ENCODE measurements around the gene SCMH1.

The SCMH1 gene

GRCh38 chr1:41037116-41037903 is 204.8 kb downstream of the SCMH1 start:
- Mint-ChIP-seq H3K4me3 (no peak overlapping the region), H3K27me3 (no peaks in the 10 kb centered on the region), H3K4me1 (no peaks in the 10 kb centered on the region), H3K27ac (no peak overlapping the region), H3K9me3 (peaks cover 2% of the 10 kb centered on the region), H3K36me3 (ENCODE audit: low read depth) (peaks cover 26% of the 10 kb centered on the region)
- no peak for ATAC-seq
- DNase-seq = no peak

DNA sequence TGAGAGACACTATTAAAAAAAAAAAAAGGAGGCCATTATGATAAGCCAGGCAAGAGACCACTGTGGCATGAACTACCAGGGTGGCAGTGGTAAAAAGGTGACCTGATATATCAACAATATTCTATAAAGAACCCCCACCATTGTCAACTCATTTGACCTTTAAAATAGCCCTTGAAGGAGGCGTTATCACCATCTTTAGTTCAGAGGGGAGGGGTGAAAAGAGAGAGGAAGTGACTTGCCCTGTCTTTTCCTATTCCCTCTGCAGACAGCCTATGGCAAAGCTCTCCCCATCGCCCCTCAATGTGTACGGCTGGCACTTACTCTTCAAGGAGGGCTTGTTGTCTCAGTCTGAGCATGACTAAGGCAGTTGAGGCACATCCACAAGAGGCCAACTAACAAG is 208.8 kb downstream of the SCMH1 start:
- Mint-ChIP-seq H3K9me3 (peaks cover 4% of the 10 kb centered on the region), H3K36me3 (ENCODE audit: low read depth) (peaks cover 32% of the 10 kb centered on the region), H3K27me3 (no peaks in the 10 kb centered on the region), H3K4me1 (no peaks in the 10 kb centered on the region), H3K4me3 (no peak overlapping the region), H3K27ac (no peak overlapping the region)
- ATAC-seq = no peak
- no peak for DNase-seq

- ATAC-seq (no peak), DNase-seq (no peak)
- Mint-ChIP-seq H3K36me3 (ENCODE audit: low read depth) (peaks cover 37% of the 10 kb centered on the region), H3K4me3 (no peak overlapping the region), H3K27me3 (no peaks in the 10 kb centered on the region), H3K9me3 (peaks cover 4% of the 10 kb centered on the region), H3K4me1 (no peaks in the 10 kb centered on the region), H3K27ac (peak overlapping the region; percentile 29)
These were observed 210.0 kb downstream of the SCMH1 start for GRCh38 chr1:41032147-41032546.

DNA sequence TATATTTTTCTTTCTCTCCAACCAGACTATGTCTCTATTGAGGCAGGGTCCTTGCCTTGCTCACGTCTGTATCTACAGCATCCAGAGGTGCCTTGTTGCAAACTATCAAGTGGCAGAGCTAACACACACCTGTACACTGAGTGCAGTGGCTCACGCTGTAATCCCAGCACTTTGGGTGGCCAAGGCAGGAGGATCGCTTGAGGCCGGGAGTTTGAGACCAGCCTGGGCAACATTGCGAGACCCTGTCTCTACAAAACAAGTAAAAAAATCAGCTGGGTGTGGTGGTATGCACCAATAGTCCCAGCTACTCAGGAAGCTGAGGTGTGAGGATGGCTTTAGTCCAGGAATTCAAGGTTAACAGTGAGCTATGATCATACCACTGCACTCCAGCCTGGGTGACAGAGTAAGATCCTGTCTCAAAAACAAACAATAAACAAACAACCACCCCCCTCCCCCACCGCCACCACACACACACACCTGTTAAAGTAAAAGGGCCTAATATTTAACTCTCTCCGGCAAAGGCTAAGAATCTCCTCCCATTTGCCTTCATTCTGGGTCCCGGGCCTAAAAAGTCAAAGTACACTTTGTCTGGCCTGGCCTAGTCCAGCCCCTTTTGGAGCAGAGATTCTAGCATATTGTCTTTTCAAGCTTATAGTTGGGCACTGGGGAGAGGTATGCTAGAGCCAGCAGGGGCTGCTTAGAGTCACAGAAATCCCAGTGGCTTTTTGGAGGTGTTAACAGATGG is 211.1 kb downstream of the SCMH1 start:
- ATAC-seq = no peak
- peaks cover 2% of the 10 kb centered on the region for H3K4me1 Mint-ChIP-seq
- DNase-seq = no peak

GRCh38 chr1:41028034-41028642 is 214.0 kb downstream of the SCMH1 start:
- Mint-ChIP-seq H3K27ac (no peak overlapping the region), H3K4me3 (no peak overlapping the region), H3K9me3 (peaks cover 4% of the 10 kb centered on the region), H3K36me3 (ENCODE audit: low read depth) (peaks cover 34% of the 10 kb centered on the region), H3K4me1 (peaks cover 12% of the 10 kb centered on the region), H3K27me3 (no peaks in the 10 kb centered on the region)
- ATAC-seq = no peak
- no peak for DNase-seq

More for the DNA sequence above, 211.1 kb downstream of the SCMH1 start:
- no peaks in the 10 kb centered on the region for H3K27me3 Mint-ChIP-seq
- no peak overlapping the region for H3K4me3 Mint-ChIP-seq
- H3K9me3 Mint-ChIP-seq = peaks cover 4% of the 10 kb centered on the region
- peaks cover 42% of the 10 kb centered on the region for H3K36me3 Mint-ChIP-seq (ENCODE audit: low read depth)
- no peak overlapping the region for H3K27ac Mint-ChIP-seq

DNA sequence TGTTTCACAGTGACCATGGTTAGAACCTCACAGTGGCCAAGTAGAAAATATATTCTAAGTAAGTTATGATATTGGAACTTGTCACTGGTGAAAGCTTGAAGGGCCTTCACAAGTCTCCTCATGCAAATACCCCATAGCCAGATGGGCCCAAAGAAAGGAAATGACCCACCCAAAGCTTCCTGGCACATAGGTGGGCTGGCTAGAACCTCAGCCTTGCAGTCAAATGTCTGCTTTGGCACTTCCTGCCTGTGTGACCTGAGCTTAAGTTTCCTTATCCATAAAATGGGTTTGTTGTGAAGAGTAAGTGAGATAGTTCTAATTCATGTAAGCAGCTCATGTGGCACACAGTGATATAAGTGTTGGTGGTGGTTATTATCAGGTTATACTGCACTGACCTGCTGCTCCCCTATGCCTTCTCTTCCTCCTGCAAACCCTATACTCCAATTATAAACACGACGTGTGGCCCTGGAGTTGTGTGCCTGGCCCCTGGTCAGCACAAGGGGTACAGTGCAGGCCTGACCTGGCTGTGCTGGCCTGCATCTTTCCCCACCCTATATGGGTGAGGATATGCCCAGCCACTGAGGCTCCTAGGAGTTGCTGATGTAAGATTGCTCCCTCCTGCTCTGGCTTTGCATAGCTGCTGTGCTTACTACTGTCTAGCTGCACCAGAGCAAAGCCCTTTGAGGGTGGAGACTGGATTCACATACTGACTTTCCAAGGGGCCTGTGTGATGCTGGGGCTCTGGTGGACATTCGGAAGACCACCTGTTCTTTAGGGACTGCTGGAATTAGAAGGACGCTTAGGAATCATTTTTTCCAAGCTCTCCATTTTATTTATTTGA is 215.9 kb downstream of the SCMH1 start:
- H3K9me3 Mint-ChIP-seq = no peaks in the 10 kb centered on the region
- ATAC-seq = no peak
- H3K4me1 Mint-ChIP-seq = peaks cover 12% of the 10 kb centered on the region
- H3K36me3 Mint-ChIP-seq (ENCODE audit: low read depth) = peaks cover 23% of the 10 kb centered on the region
- H3K27me3 Mint-ChIP-seq = no peaks in the 10 kb centered on the region
- H3K4me3 Mint-ChIP-seq = no peak overlapping the region
- H3K27ac Mint-ChIP-seq = no peak overlapping the region
- DNase-seq = no peak

GRCh38 chr1:41024953-41025352 is 217.2 kb downstream of the SCMH1 start:
- Mint-ChIP-seq H3K27ac (peak overlapping the region; percentile 45), H3K9me3 (no peaks in the 10 kb centered on the region), H3K4me3 (no peak overlapping the region), H3K27me3 (no peaks in the 10 kb centered on the region), H3K36me3 (ENCODE audit: low read depth) (peaks cover 15% of the 10 kb centered on the region), H3K4me1 (peaks cover 12% of the 10 kb centered on the region)
- DNase-seq (no peak), ATAC-seq (no peak)

DNA sequence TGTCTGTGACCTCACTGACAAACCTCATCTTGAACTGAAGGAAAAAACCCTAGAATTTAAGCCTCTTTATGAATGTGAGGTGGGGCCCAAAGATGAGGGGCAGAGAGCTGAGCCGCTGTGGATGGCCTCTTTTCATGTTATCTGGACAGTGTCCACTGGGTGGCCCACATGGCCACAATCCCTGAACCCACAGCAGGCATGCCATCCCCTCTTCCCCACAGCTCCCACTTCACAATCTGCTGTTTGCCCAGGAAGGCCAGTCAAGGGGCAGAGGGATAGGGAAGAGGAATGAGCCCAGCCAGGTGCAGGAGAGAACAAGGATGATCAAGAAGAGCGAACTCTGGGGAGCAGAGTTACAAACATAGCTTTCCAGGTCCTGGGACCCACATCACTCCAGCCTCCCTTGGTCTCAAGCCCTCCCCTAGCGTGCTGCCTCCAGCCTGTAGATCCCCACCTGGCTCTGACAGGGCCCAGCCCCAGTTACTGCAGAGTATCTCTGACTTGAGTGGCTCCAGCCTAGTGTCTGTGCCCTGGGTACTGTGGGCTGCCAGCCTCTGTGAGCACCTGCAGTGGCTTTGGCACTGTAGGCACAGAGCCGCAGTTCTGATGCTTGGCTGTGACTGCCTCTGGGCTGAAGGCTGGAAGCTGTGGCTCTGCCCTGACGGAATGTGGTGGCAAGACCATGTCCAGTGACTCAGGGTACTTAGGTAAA is 218.7 kb downstream of the SCMH1 start:
- Mint-ChIP-seq H3K36me3 (ENCODE audit: low read depth) (peaks cover 22% of the 10 kb centered on the region), H3K4me1 (peaks cover 12% of the 10 kb centered on the region), H3K27ac (no peak overlapping the region), H3K4me3 (no peak overlapping the region), H3K27me3 (no peaks in the 10 kb centered on the region), H3K9me3 (no peaks in the 10 kb centered on the region)
- no peak for DNase-seq
- no peak for ATAC-seq

DNA sequence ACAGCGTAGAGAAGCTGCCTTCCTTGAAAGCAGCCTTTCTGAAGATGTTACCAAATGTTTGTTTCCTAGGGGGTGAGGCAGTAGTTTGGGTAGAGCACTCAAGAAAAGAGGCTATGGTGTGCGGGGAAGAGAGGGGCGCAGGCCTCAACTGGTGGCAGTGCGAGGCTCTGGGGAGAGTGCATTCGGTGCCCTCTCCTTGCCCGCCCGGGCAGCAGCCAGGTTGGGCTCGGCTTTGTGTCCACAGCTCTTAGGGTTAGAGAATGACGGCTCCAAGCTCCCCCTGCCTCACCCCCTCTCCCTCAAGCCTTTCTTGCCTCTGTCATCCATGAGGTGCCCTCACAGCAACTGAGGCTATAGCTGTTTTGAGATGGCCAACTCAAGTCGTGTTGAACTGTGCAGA is 219.7 kb downstream of the SCMH1 start:
- Mint-ChIP-seq H3K27me3 (no peaks in the 10 kb centered on the region), H3K27ac (no peak overlapping the region), H3K4me1 (peaks cover 12% of the 10 kb centered on the region), H3K36me3 (ENCODE audit: low read depth) (peaks cover 21% of the 10 kb centered on the region), H3K4me3 (no peak overlapping the region), H3K9me3 (no peaks in the 10 kb centered on the region)
- no peak for ATAC-seq
- DNase-seq = no peak

DNA sequence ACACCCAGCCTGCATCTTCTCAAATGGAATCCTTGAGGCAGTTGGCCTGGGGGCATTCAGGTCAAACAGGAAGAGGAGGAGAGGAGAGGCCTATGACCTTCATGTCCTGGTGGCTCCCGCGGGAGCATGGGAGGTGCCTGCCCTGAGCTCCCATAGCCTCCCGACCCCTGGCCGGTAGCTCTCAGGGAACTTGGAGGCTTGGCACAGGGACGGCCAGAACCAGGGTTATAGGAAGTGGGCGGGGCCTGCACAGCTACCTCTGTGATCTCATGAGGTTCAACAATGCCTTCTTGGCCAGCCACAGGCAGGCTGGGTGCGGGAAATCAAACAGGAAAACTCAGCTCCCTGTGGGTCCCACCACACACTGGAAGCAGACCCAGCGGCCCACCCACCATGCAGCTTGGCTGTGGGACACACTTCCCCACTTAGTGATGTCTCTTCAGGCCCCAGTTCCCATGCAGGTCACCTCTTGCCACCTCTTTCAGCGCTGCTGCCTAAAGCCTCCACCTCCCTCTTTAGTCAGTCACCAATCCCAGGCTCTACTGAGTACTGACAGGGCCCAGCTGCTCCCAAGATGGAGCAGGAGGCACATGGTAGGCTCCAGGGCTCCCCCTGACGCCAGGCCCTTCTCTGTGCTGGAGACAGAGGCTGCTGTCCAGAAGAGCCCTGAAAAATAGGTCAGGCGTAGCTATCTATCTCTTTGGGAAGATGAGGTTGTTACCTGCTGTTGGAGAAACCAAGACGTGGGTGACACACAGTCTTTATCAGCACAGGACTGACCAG is 220.4 kb downstream of the SCMH1 start, which contains the start of gene SLFNL1:
SLFNL1 (minus strand) TSS at position 200 of the 783 bp plus-strand sequence. CDS start 1,065 bp downstream, outside the sequence.
- Mint-ChIP-seq H3K9me3 (no peaks in the 10 kb centered on the region), H3K4me1 (peaks cover 12% of the 10 kb centered on the region), H3K4me3 (no peak within 1 kb of the TSS), H3K27me3 (no peaks in the 10 kb centered on the region), H3K27ac (no peak within 1 kb of the TSS), H3K36me3 (ENCODE audit: low read depth) (peaks cover 19% of the 10 kb centered on the region)
- DNase-seq = no peak
- ATAC-seq = no peak

DNA sequence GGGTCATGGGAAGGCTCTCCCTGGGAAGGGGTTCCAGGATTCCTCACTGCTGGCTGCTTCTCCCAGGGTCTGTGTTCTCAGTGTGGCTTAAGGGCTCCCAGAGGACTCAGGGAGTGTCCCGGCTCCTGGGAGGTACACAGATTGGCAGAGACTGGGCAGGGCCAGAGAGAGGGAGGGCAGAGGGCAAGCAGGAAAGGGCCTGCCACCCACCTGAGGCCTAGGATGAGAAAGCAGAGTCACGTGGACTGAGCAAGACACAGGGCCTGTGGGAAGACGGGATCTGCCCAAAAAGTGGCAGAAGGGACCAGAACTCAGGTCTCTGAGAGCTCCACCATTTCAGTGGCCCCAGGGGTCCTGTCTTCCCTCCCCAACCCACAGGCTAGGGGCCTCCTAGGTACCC is 221.5 kb downstream of the SCMH1 start:
- Mint-ChIP-seq H3K4me1 (peaks cover 11% of the 10 kb centered on the region), H3K4me3 (no peak overlapping the region), H3K27ac (no peak overlapping the region), H3K36me3 (ENCODE audit: low read depth) (peaks cover 18% of the 10 kb centered on the region), H3K9me3 (no peaks in the 10 kb centered on the region), H3K27me3 (no peaks in the 10 kb centered on the region)
- no peak for DNase-seq
- ATAC-seq = peak; percentile 8

DNA sequence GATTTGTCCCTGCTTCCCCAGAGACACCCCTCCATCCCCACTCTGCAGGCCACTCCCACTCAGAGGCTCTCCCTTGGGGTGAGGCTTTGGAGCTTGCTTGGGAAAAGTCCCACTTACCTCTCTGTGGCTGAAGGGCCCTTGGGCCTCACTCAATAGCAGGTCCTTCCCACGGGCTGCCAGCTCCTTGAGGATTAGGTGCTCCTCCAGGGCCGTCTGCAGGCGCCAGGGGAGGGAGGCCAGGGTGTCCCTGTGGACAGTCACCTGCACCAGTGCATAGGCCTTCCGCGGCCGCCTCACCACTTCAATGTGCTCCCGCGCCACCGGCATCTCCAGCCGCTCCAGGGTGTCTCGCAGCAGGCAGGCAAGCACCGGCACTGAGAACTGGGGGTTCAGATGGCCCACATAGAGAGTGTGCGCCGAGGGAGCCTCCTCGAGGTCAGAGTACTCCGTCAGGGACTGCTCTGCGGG is 222.0 kb downstream of the SCMH1 start:
- H3K27me3 Mint-ChIP-seq = no peaks in the 10 kb centered on the region
- ATAC-seq = no peak
- DNase-seq = no peak
- H3K4me1 Mint-ChIP-seq = peaks cover 11% of the 10 kb centered on the region
- H3K27ac Mint-ChIP-seq = no peak overlapping the region
- no peaks in the 10 kb centered on the region for H3K9me3 Mint-ChIP-seq
- no peak overlapping the region for H3K4me3 Mint-ChIP-seq
- peaks cover 18% of the 10 kb centered on the region for H3K36me3 Mint-ChIP-seq (ENCODE audit: low read depth)

DNA sequence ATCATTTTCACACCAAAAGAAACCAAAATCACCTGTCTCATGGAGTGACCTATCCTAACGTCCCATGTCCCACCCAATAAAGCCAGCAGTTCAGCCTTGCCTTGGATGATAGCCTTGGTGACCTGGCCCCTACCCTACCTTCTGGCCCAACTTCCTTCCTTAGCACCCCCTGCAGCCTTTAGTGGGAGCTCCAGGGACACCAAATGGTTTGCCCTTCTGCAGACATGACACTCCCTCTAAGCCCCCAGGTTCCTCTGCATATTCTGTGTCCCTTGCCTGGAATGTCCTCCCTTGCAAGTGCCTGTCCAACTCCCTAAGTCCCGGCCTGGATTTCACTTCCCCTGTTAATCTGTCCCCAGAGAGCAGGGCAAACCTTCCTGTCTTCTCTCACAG is 222.8 kb downstream of the SCMH1 start:
- DNase-seq = no peak
- peak overlapping the region; percentile 12 for H3K27ac Mint-ChIP-seq
- H3K36me3 Mint-ChIP-seq (ENCODE audit: low read depth) = peaks cover 25% of the 10 kb centered on the region
- H3K4me3 Mint-ChIP-seq = no peak overlapping the region
- peaks cover 8% of the 10 kb centered on the region for H3K4me1 Mint-ChIP-seq
- no peak for ATAC-seq
- no peaks in the 10 kb centered on the region for H3K9me3 Mint-ChIP-seq
- H3K27me3 Mint-ChIP-seq = no peaks in the 10 kb centered on the region

Data from activated naive CD8-positive, alpha-beta T cell treated with anti-CD3 and anti-CD28 coated beads, Interleukin-2, amount 50 U/mL, for 24 hours (primary cell).